SK-N-SH (cell line): Measurements from ENCODE around the gene OPCML.

Source experiments
- EP300 ChIP-seq, 2 experiments: IDR thresholded peaks; 2 replicates each; pipeline versions ENCODE4 v1.4.0 to v1.6.1; 2012; ENCODE audit warnings: borderline replicate concordance in 1 of 2, low read depth in 1 of 2, low read length in 1 of 2
- FOSL2 ChIP-seq: IDR thresholded peaks from 2 replicates; pipeline ENCODE4 v1.4.0; 2012; ENCODE audit warnings: low read depth, mild to moderate bottlenecking, moderate library complexity, borderline replicate concordance
- FOXJ3 ChIP-seq: sonication (generic); formaldehyde crosslinking; IDR thresholded peaks from 2 replicates; pipeline ENCODE4 v1.5.1; 2020; ENCODE audit warnings: mild to moderate bottlenecking, missing genetic modification reagents
- POLR2AphosphoS5 ChIP-seq: IDR thresholded peaks from 2 replicates; pipeline ENCODE4 v1.6.1; 2012; ENCODE audit warnings: low read depth, low read length
- RAD21 ChIP-seq: IDR thresholded peaks from 2 replicates; pipeline ENCODE4 v1.6.1; 2012; ENCODE audit warnings: mild to moderate bottlenecking, low read length
- RFX5 ChIP-seq: IDR thresholded peaks from 2 replicates; pipeline ENCODE4 v1.6.1; 2012; ENCODE audit warnings: mild to moderate bottlenecking, improper control_type of control experiment, low read length
- RXRA ChIP-seq: IDR thresholded peaks from 2 replicates; pipeline ENCODE4 v1.4.0; 2012; ENCODE audit warnings: low read depth, mild to moderate bottlenecking, borderline replicate concordance
- TAF1 ChIP-seq: IDR thresholded peaks from 2 replicates; pipeline ENCODE4 v1.6.1; 2012; ENCODE audit warnings: low read depth, mild to moderate bottlenecking, low read length, moderate library complexity, borderline replicate concordance
- TEAD4 ChIP-seq: IDR thresholded peaks from 2 replicates; pipeline ENCODE4 v1.4.0; 2012; ENCODE audit warnings: mild to moderate bottlenecking, borderline replicate concordance; ENCODE audit not compliant: insufficient read depth
- YY1 ChIP-seq: IDR thresholded peaks from 2 replicates; pipeline ENCODE4 v1.4.0; 2012; ENCODE audit warnings: low read depth, mild to moderate bottlenecking
- TF ChIP-seq, protein P1 (sequence below): fragments of 200-600 bp; sonication (generic); IDR thresholded peaks from 2 replicates; pipeline ENCODE4 v1.6.1; 2017; ENCODE audit warnings: antibody characterized with exemption, mild to moderate bottlenecking, moderate library complexity

DNA sequence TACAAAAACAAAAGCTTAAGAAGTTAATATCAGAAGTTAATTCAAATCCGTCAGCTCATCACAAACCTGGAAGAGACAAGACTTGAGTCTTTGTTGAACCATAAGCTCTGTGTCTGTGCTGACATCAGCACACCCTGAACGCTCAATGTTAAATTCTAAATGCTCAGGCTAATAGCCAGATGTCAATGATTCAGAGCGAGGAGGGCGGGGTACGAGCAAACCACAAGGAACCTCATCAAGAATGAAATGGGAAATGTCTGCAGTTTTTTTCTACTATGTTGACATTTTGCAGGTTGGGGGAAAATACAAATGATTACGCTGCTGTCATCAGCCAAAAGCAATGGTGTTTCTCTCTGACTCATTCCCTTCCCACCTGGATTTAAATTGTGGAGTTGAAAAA is 1104.7 kb downstream of the OPCML start:
- TF ChIP-seq, protein P1, sequence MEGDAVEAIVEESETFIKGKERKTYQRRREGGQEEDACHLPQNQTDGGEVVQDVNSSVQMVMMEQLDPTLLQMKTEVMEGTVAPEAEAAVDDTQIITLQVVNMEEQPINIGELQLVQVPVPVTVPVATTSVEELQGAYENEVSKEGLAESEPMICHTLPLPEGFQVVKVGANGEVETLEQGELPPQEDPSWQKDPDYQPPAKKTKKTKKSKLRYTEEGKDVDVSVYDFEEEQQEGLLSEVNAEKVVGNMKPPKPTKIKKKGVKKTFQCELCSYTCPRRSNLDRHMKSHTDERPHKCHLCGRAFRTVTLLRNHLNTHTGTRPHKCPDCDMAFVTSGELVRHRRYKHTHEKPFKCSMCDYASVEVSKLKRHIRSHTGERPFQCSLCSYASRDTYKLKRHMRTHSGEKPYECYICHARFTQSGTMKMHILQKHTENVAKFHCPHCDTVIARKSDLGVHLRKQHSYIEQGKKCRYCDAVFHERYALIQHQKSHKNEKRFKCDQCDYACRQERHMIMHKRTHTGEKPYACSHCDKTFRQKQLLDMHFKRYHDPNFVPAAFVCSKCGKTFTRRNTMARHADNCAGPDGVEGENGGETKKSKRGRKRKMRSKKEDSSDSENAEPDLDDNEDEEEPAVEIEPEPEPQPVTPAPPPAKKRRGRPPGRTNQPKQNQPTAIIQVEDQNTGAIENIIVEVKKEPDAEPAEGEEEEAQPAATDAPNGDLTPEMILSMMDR, result no peak
- TF ChIP-seq RFX5, result no peak
- no peak for TF ChIP-seq YY1
- TF ChIP-seq FOSL2, result no peak
- TF ChIP-seq FOXJ3 (CRISPR knock-in tag), result no peak
- no peak for TF ChIP-seq RXRA
- no peak for TF ChIP-seq TEAD4
- TF ChIP-seq RAD21, result no peak
- TF ChIP-seq POLR2AphosphoS5, result no peak
- no peak for TF ChIP-seq TAF1
- TF ChIP-seq EP300 (IDR thresholded peaks at IDR 0.05; ENCODE audit: borderline replicate concordance in 1 of 2, low read depth in 1 of 2, low read length in 1 of 2), result no peak
